HepG2 (cell line): Measurements from ENCODE around the gene PRSS8. TPM values are rescaled to one million over a fixed set of nuclear protein-coding genes. Genes with fewer than 3 reads are reported as not detected.

ENCODE experiments used
- EEA1 ChIP-seq: sonication (generic); formaldehyde crosslinking; IDR thresholded peaks from 2 replicates; pipeline ENCODE4 v1.5.1; 2020; ENCODE audit warnings: mild to moderate bottlenecking, missing genetic modification reagents, borderline replicate concordance
- HOXA3 ChIP-seq: sonication (generic); formaldehyde crosslinking; IDR thresholded peaks from 2 replicates; pipeline ENCODE4 v1.5.0; 2020; ENCODE audit warnings: missing genetic modification reagents
- MIER3 ChIP-seq: IDR thresholded peaks from 2 replicates; pipeline ENCODE4 v1.6.1; 2016; ENCODE audit warnings: missing compliant biosample characterization, borderline replicate concordance
- MYC ChIP-seq: sonication (generic); formaldehyde crosslinking; IDR thresholded peaks from 2 replicates; pipeline ENCODE4 v1.9.0; 2021; ENCODE audit warnings: missing genetic modification reagents, borderline replicate concordance
- NFIB ChIP-seq: sonication (generic); formaldehyde crosslinking; IDR thresholded peaks from 2 replicates; pipeline ENCODE4 v1.9.0; 2021; ENCODE audit warnings: missing genetic modification reagents, mild to moderate bottlenecking, borderline replicate concordance
- NR0B2 ChIP-seq: sonication (generic); formaldehyde crosslinking; IDR thresholded peaks from 2 replicates; pipeline ENCODE4 v1.4.0; 2020; ENCODE audit warnings: mild to moderate bottlenecking, missing genetic modification reagents
- SIN3B ChIP-seq: fragments of 150-350 bp; IDR thresholded peaks from 2 replicates; pipeline ENCODE4 v1.6.1; 2014; ENCODE audit warnings: low read length
- TBX2 ChIP-seq: sonication (generic); formaldehyde crosslinking; IDR thresholded peaks from 2 replicates; pipeline ENCODE4 v1.5.0; 2020; ENCODE audit warnings: missing genetic modification reagents, mild to moderate bottlenecking, borderline replicate concordance
- TOPORS ChIP-seq: sonication (generic); formaldehyde crosslinking; IDR thresholded peaks from 2 replicates; pipeline ENCODE4 v1.8.0; 2023; ENCODE audit warnings: mild to moderate bottlenecking, missing genetic modification reagents
- U2AF1 ChIP-seq: fragments of 200-400 bp; formaldehyde crosslinking; optimal IDR thresholded peaks from 2 replicates; pipeline ENCODE3; 2017; ENCODE audit warnings: mild to moderate bottlenecking, low read depth, low read length
- ZBTB21 ChIP-seq: sonication (generic); formaldehyde crosslinking; IDR thresholded peaks from 2 replicates; pipeline ENCODE4 v1.4.0; 2020; ENCODE audit warnings: missing genetic modification reagents
- ZEB1 ChIP-seq: IDR thresholded peaks from 2 replicates; pipeline ENCODE4 v1.6.1; 2012; ENCODE audit warnings: mild to moderate bottlenecking, low read depth, inconsistent platforms; ENCODE audit not compliant: insufficient replicate concordance
- ZFP1 ChIP-seq: IDR thresholded peaks from 2 replicates; pipeline ENCODE4 v1.6.1; 2016
- ZNF121 ChIP-seq: sonication (generic); formaldehyde crosslinking; IDR thresholded peaks from 2 replicates; pipeline ENCODE4 v1.5.0; 2020; ENCODE audit warnings: mild to moderate bottlenecking, missing genetic modification reagents
- ZNF432 ChIP-seq: sonication (generic); formaldehyde crosslinking; IDR thresholded peaks from 2 replicates; pipeline ENCODE4 v1.5.0; 2020; ENCODE audit warnings: missing genetic modification reagents, mild to moderate bottlenecking, borderline replicate concordance
- ZNF562 ChIP-seq: sonication (generic); formaldehyde crosslinking; IDR thresholded peaks from 2 replicates; pipeline ENCODE4 v1.8.0; 2022; ENCODE audit warnings: missing genetic modification reagents, borderline replicate concordance
- ZNF574 ChIP-seq: sonication (generic); formaldehyde crosslinking; IDR thresholded peaks from 2 replicates; pipeline ENCODE4 v1.4.0; 2020; ENCODE audit warnings: missing genetic modification reagents
- ZNF639 ChIP-seq: conservative IDR thresholded peaks from 2 replicates; pipeline ENCODE4 v1.6.1; 2018; ENCODE audit warnings: missing genetic modification reagents
- ZNF772 ChIP-seq: sonication (generic); formaldehyde crosslinking; IDR thresholded peaks from 2 replicates; pipeline ENCODE4 v1.5.0; 2020; ENCODE audit warnings: mild to moderate bottlenecking, missing genetic modification reagents
- ZNF788 ChIP-seq: sonication (generic); formaldehyde crosslinking; IDR thresholded peaks from 2 replicates; pipeline ENCODE4 v1.5.0; 2020; ENCODE audit warnings: mild to moderate bottlenecking, missing genetic modification reagents, borderline replicate concordance
- ZNF816 ChIP-seq: sonication (generic); formaldehyde crosslinking; IDR thresholded peaks from 2 replicates; pipeline ENCODE4 v1.8.0; 2022; ENCODE audit warnings: missing genetic modification reagents, mild to moderate bottlenecking, borderline replicate concordance
- ZNF891 ChIP-seq: sonication (generic); formaldehyde crosslinking; IDR thresholded peaks from 2 replicates; pipeline ENCODE4 v1.5.0; 2020; ENCODE audit warnings: mild to moderate bottlenecking, missing genetic modification reagents
- polyA plus RNA-seq, 8 experiments: library from polyadenylated mRNA; depleted of rRNA in 3 of 8; stranded (reverse) in 7 of 8; unstranded in 1 of 8; fragments of >200 nt; fragmentation: Illumina TruSeq in 4 of 8; extraction: Trizol in 4 of 8; gene quantifications; 2 replicates each; pipeline versions ENCODE4 v1.2.1 to v1.2.3, GENCODE V29; 2011 to 2016; ENCODE audit warnings: low read depth in 4 of 8, missing spikeins in 1 of 8, mixed read lengths in 1 of 8; ENCODE audit not compliant: insufficient read depth in 1 of 8
- total RNA-seq, 5 experiments: library from RNA; depleted of rRNA; stranded (reverse); fragments of >200 nt; fragmentation: Illumina TruSeq; extraction: Trizol; gene quantifications; 2 replicates each; pipeline ENCODE4 v1.2.3, GENCODE V29; 2016; ENCODE audit warnings: low read depth in 1 of 5
- TF ChIP-seq, protein P1 (sequence below): sonication (generic); formaldehyde crosslinking; IDR thresholded peaks from 2 replicates; pipeline ENCODE4 v1.8.0; 2022; ENCODE audit warnings: missing genetic modification reagents, mild to moderate bottlenecking, moderate library complexity, borderline replicate concordance

PRSS8 gene
- total and polyA plus RNA-seq, 2 of the 13 experiments (the other 11 are each of a cell fraction or from before 2014, with no cell fraction given): 2.6 to 7.2 TPM

DNA sequence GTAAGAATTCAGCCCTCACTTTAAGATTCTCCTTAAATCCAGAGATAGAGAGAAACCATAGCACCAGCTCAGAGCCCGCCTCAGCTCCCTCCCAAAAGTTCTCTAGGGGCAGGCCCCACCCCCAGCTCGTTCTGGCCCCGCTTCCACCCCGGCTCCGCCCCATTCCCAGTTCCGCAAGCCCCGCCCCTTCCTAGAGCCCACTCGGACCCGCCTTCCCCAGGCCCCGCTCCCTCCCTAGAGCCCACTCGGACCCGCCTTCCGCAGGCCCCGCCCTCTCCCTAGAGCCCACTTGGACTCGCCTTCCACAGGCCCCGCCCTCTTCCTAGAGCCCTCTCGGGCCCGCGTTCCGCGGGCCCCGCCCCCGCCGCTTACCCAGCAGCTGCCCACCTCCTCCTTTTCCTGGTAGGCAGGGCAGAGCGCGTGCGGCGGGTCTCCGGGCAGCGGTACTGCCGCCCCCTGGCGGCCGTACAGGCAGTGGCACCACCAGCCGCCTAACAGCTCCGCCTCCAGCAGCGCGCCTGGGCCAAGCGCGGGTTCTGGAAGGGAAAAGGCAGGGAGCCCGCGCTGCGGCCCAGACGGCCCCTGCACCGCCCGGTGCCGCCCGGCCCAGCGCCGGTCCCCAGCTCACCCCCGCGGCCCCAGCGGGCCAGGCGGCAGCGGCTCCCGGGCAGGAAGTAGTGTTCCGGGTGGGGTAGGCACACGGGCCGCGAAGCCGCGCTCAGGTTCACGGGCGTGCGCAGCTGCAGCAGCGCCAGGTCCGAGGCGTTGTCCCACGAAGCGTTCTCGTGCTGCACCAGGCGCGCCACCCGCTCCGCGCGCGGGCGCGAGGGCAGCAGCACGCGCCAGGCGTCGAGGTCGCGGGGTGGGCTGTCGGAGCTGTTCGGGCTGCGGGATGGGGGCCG is 6.8 kb upstream of the PRSS8 start (continued):
- TF ChIP-seq ZNF788 (CRISPR knock-in tag) (peak; percentile 97), ZBTB21 (CRISPR knock-in tag) (no peak), SIN3B (peak; percentile 32; the same call in 1 of the 2 replicates), NFIB (no peak), ZNF816 (no peak), HOXA3 (peak; percentile 72; the same call in 1 of the 2 replicates), TBX2 (peak; percentile 93), MYC (peak; percentile 97), ZEB1 (no peak), ZNF562 (CRISPR knock-in tag) (no peak), ZNF772 (CRISPR knock-in tag) (peak; percentile 98), ZFP1 (CRISPR knock-in tag) (peak; percentile 79; the same call in 1 of the 2 replicates), EEA1 (no peak), ZNF121 (CRISPR knock-in tag) (no peak), TOPORS (peak; percentile 67; the same call in 1 of the 2 replicates), MIER3 (CRISPR knock-in tag) (peak; percentile 87; the same call in 1 of the 2 replicates), ZNF639 (0 out of 2 replicates have a peak, but pooled peaks have one; percentile 78), NR0B2 (no peak; the same call in 1 of the 2 replicates), ZNF891 (CRISPR knock-in tag) (no peak), U2AF1 (no peak), ZNF574 (CRISPR knock-in tag) (peak; percentile 66), ZNF432 (no peak)
- TF ChIP-seq, protein P1, sequence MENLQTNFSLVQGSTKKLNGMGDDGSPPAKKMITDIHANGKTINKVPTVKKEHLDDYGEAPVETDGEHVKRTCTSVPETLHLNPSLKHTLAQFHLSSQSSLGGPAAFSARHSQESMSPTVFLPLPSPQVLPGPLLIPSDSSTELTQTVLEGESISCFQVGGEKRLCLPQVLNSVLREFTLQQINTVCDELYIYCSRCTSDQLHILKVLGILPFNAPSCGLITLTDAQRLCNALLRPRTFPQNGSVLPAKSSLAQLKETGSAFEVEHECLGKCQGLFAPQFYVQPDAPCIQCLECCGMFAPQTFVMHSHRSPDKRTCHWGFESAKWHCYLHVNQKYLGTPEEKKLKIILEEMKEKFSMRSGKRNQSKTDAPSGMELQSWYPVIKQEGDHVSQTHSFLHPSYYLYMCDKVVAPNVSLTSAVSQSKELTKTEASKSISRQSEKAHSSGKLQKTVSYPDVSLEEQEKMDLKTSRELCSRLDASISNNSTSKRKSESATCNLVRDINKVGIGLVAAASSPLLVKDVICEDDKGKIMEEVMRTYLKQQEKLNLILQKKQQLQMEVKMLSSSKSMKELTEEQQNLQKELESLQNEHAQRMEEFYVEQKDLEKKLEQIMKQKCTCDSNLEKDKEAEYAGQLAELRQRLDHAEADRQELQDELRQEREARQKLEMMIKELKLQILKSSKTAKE (CRISPR knock-in tag): no peak
